Measurements from ENCODE around the gene WDFY4. TPM values are rescaled to one million over a fixed set of nuclear protein-coding genes. Genes with fewer than 3 reads are reported as not detected.

Gene WDFY4
- total RNA-seq, 1 donor from 2014 or later: 33.8 TPM

DNA sequence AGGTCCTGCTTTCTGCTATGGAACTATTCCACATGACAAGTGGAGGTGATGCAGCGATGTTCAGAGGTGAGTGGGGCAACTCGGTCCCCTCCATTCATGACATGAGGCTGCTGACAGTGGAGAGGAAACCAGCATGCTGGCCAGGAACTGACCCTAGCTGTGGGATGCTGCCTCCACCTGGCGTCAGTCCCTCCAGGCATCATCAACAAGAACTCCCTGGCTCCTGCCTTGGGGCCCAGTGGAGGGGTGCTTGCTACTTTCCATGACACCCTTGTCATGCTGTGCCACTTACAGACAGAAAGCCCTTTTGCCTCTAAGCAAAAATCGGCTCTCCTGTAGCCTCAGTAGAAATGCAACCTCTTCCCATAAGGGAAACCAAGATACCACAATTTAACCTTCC is 136.4 kb downstream of the WDFY4 start:
- Histone ChIP-seq H3K4me1 (no peaks in the 10 kb centered on the region), H3K9me3 (no peaks in the 10 kb centered on the region), H3K27me3 (no peaks in the 10 kb centered on the region), H3K27ac (no peak overlapping the region), H3K4me3 (no peak overlapping the region), H3K36me3 (no peaks in the 10 kb centered on the region)
- DNase-seq (ENCODE audit: low spot score in 2 of 2): no peak
- intact Hi-C loops (cut with DNase I): no loop called here
- TF ChIP-seq, protein P1, sequence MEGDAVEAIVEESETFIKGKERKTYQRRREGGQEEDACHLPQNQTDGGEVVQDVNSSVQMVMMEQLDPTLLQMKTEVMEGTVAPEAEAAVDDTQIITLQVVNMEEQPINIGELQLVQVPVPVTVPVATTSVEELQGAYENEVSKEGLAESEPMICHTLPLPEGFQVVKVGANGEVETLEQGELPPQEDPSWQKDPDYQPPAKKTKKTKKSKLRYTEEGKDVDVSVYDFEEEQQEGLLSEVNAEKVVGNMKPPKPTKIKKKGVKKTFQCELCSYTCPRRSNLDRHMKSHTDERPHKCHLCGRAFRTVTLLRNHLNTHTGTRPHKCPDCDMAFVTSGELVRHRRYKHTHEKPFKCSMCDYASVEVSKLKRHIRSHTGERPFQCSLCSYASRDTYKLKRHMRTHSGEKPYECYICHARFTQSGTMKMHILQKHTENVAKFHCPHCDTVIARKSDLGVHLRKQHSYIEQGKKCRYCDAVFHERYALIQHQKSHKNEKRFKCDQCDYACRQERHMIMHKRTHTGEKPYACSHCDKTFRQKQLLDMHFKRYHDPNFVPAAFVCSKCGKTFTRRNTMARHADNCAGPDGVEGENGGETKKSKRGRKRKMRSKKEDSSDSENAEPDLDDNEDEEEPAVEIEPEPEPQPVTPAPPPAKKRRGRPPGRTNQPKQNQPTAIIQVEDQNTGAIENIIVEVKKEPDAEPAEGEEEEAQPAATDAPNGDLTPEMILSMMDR (IDR thresholded peaks at IDR 0.05): no peak

- TF ChIP-seq, protein P1 (IDR thresholded peaks at IDR 0.05): no peak
- no peak for DNase-seq (ENCODE audit: low spot score in 2 of 2)
- Histone ChIP-seq H3K27ac (no peak overlapping the region), H3K4me3 (no peak overlapping the region), H3K36me3 (no peaks in the 10 kb centered on the region), H3K27me3 (no peaks in the 10 kb centered on the region), H3K4me1 (no peaks in the 10 kb centered on the region), H3K9me3 (no peaks in the 10 kb centered on the region)
- intact Hi-C loops (cut with DNase I): no loop called here
These were observed 137.0 kb downstream of the WDFY4 start for GRCh38 chr10:48821692-48822091.

- no peaks in the 10 kb centered on the region for H3K4me1 ChIP-seq
- no peak overlapping the region for H3K4me3 ChIP-seq
- H3K36me3 ChIP-seq: no peaks in the 10 kb centered on the region
- TF ChIP-seq, protein P1 (IDR thresholded peaks at IDR 0.05): no peak
- H3K27ac ChIP-seq: no peak overlapping the region
- no peaks in the 10 kb centered on the region for H3K27me3 ChIP-seq
- H3K9me3 ChIP-seq: no peaks in the 10 kb centered on the region
- intact Hi-C loops (cut with DNase I): no loop called here
- DNase-seq (ENCODE audit: low spot score in 2 of 2): no peak
These were observed 149.0 kb downstream of the WDFY4 start for GRCh38 chr10:48833674-48834073.

- H3K9me3 ChIP-seq: no peaks in the 10 kb centered on the region
- H3K27ac ChIP-seq: no peak overlapping the region
- DNase-seq (ENCODE audit: low spot score in 2 of 2): no peak
- TF ChIP-seq, protein P1 (IDR thresholded peaks at IDR 0.05): no peak
- no peaks in the 10 kb centered on the region for H3K36me3 ChIP-seq
- no peaks in the 10 kb centered on the region for H3K27me3 ChIP-seq
- no peak overlapping the region for H3K4me3 ChIP-seq
- H3K4me1 ChIP-seq: no peaks in the 10 kb centered on the region
- intact Hi-C loops (cut with DNase I): no loop called here
These were observed 149.7 kb downstream of the WDFY4 start for GRCh38 chr10:48834189-48834965.

GRCh38 chr10:48835781-48836180 is 151.1 kb downstream of the WDFY4 start:
- Histone ChIP-seq H3K4me3 (no peak overlapping the region), H3K9me3 (no peaks in the 10 kb centered on the region), H3K4me1 (no peaks in the 10 kb centered on the region), H3K27ac (no peak overlapping the region), H3K27me3 (no peaks in the 10 kb centered on the region), H3K36me3 (no peaks in the 10 kb centered on the region)
- intact Hi-C loops (cut with DNase I): no loop called here
- no peak for DNase-seq (ENCODE audit: low spot score in 2 of 2)
- TF ChIP-seq, protein P1 (IDR thresholded peaks at IDR 0.05): no peak
